Kidney (tissue), 14 donors: Measurements from ENCODE around the gene JCAD. TPM values are rescaled to one million over a fixed set of nuclear protein-coding genes. Genes with fewer than 3 reads are reported as not detected.
"Not testable (repeated sequence)": the region's sequence is repeated elsewhere in the genome, so short reads cannot be mapped to it uniquely, and the experiment has no call there.

Source experiments
- DNase-seq, 5 donors: peaks; one replicate each; pipeline ENCODE4 v3.0.0-alpha.2; 2013 to 2020
- FAIRE-seq: peaks from 2 replicates; lab custom pipeline; 2012; peaks lifted over from hg19 to GRCh38; lab: Jason Lieb, UNC
- H3K27ac ChIP-seq, 2 donors: one replicate each; pipeline ENCODE4 v1.7.0; 2013; ENCODE audit warnings: low read depth in 2 of 2, low read length in 2 of 2, inconsistent platforms in 1 of 2
- H3K27me3 ChIP-seq: one replicate; pipeline ENCODE4 v1.7.1; 2013; ENCODE audit warnings: low read length, inconsistent platforms; ENCODE audit not compliant: control insufficient read depth, insufficient read depth
- H3K36me3 ChIP-seq, 3 donors: one replicate each; pipeline versions ENCODE4 v1.7.0 to v1.7.1; 2013; ENCODE audit warnings: low read length in 3 of 3, control low read depth in 1 of 3, inconsistent platforms in 1 of 3; ENCODE audit not compliant: insufficient read depth in 3 of 3, control insufficient read depth in 2 of 3
- H3K4me1 ChIP-seq, 3 donors: one replicate each; pipeline versions ENCODE4 v1.7.0 to v1.7.1; 2013; ENCODE audit warnings: low read length in 3 of 3, inconsistent platforms in 1 of 3, low read depth in 1 of 3; ENCODE audit not compliant: control insufficient read depth in 2 of 3, insufficient read depth in 2 of 3
- H3K4me3 ChIP-seq, 3 donors: one replicate each; pipeline versions ENCODE4 v1.7.0 to v1.8.1; 2013; ENCODE audit warnings: low read length in 3 of 3, control low read depth in 1 of 3, inconsistent platforms in 1 of 3
- H3K9ac ChIP-seq, 3 donors: one replicate each; pipeline versions ENCODE4 v1.7.0 to v1.7.1; 2013; ENCODE audit warnings: low read length in 3 of 3, control low read depth in 1 of 3, inconsistent platforms in 1 of 3
- H3K9me3 ChIP-seq, 3 donors: one replicate each; pipeline versions ENCODE4 v1.7.0 to v1.7.1; 2013; ENCODE audit warnings: low read length in 3 of 3, control low read depth in 1 of 3, inconsistent platforms in 1 of 3; ENCODE audit not compliant: control insufficient read depth in 2 of 3, insufficient read depth in 1 of 3
- CTCF ChIP-seq: IDR thresholded peaks from 3 replicates; pipeline ENCODE4 v1.5.1; 2012; ENCODE audit warnings: mild to moderate bottlenecking, moderate library complexity, borderline replicate concordance; ENCODE audit not compliant: insufficient read depth; ENCODE audit errors: extremely low read depth
- intact Hi-C: fragments of 100-400 bp; cut with DNase I; formaldehyde crosslinking; loops from one replicate; pipeline ENCODE4 v1.11.1; 2022
- polyA plus RNA-seq: library from polyadenylated mRNA; stranded (reverse); fragments of 350-450 nt; fragmentation: Illumina TruSeq; extraction: RNeasy Lipid Tissue Mini Kit (QIAGEN cat#74804); gene quantifications from one replicate; pipeline ENCODE4 v1.2.3, GENCODE V29; 2014; ENCODE audit warnings: low read depth, low replicate concordance; ENCODE audit not compliant: insufficient read depth
- total RNA-seq: library from RNA; stranded (reverse); fragmentation: NEBNext Ultra II Directional; extraction: Animal tissue kit (Norgen Biotek cat#: 25700); gene quantifications from one replicate; pipeline ENCODE4 v1.2.1, GENCODE V29; 2021
- donor health status: control.
- donor health status: control.
- donor health status: control.
- donor health status: control.
- donor health status: control.
- donor health status: DM: yes; HTN: yes; CAD: no.
- donor health status: Normal renal cell carcinoma (clear cell type).

The JCAD gene
- total and polyA plus RNA-seq, 2 donors from 2014 or later, result 15.7 to 27.1 TPM

DNA sequence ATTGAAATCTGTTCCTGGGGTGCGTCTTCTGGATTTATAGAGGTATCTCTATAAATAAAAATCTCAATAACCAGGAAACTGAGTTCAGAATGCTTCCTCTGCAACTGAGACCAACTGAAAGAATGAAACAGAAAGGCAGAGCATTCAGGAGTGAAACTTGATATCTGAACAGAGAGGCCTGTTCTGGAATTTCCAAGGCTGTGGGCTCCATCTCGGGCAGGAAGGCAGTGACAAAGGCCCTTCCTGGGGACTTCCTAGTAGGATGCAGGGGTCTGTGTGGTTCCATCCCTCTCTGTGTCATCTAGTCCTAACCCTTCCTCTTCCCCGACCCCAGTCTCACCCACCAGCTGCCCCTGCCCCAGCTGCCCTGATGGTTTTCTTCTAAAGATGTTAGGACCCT lies 52.0 kb downstream of the JCAD start:
- no peaks in the 10 kb centered on the region for H3K9me3 ChIP-seq
- DNase-seq (no peak), FAIRE-seq (no peak)
- TF ChIP-seq CTCF, result no peak
- intact Hi-C loops, result no loop called here
- no peak overlapping the region for H3K27ac ChIP-seq
- H3K9ac ChIP-seq, result no peak overlapping the region
- H3K27me3 ChIP-seq, result no peaks in the 10 kb centered on the region
- H3K4me3 ChIP-seq, result no peak overlapping the region
- H3K4me1 ChIP-seq, result peaks cover 0 to under 1% (median 0%) of the 10 kb centered on the region in 3 donors
- H3K36me3 ChIP-seq, result no peaks in the 10 kb centered on the region

GRCh38 chr10:30006410-30006809 lies 53.0 kb downstream of the JCAD start:
- intact Hi-C loops, result no loop called here
- Histone ChIP-seq H3K36me3 (no peaks in the 10 kb centered on the region), H3K9ac (no peak overlapping the region), H3K27me3 (no peaks in the 10 kb centered on the region), H3K4me3 (no peak overlapping the region), H3K4me1 (peaks cover 0 to 11% (median 9%) of the 10 kb centered on the region in 3 donors), H3K9me3 (no peaks in the 10 kb centered on the region), H3K27ac (no peak overlapping the region)
- FAIRE-seq (no peak), DNase-seq (no peak)
- no peak for TF ChIP-seq CTCF

DNA sequence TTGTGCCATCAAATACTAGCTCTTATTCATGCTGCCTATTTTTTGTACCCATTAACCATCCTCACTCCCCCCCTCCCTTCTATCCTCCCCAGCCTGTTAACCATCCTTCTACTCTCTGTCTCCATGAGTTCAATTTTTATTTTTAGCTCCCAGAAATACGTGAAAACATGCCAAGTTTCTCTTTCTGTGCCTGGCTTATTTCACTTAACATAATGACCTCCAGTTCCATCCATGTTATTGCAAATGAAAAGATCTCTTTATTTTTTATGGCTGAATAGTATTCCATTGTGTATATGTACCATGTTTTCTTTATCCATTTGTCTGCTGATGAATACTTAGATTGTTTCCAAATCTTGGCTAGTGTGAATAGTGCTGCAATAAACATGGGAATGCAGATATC lies 54.3 kb downstream of the JCAD start:
- H3K9me3 ChIP-seq, intact Hi-C loops, H3K4me3 ChIP-seq, H3K27me3 ChIP-seq, H3K9ac ChIP-seq, H3K36me3 ChIP-seq, DNase-seq, H3K27ac ChIP-seq, FAIRE-seq: not testable (repeated sequence)
- peaks cover 0 to 12% (median 10%) of the 10 kb centered on the region in 3 donors for H3K4me1 ChIP-seq

DNA sequence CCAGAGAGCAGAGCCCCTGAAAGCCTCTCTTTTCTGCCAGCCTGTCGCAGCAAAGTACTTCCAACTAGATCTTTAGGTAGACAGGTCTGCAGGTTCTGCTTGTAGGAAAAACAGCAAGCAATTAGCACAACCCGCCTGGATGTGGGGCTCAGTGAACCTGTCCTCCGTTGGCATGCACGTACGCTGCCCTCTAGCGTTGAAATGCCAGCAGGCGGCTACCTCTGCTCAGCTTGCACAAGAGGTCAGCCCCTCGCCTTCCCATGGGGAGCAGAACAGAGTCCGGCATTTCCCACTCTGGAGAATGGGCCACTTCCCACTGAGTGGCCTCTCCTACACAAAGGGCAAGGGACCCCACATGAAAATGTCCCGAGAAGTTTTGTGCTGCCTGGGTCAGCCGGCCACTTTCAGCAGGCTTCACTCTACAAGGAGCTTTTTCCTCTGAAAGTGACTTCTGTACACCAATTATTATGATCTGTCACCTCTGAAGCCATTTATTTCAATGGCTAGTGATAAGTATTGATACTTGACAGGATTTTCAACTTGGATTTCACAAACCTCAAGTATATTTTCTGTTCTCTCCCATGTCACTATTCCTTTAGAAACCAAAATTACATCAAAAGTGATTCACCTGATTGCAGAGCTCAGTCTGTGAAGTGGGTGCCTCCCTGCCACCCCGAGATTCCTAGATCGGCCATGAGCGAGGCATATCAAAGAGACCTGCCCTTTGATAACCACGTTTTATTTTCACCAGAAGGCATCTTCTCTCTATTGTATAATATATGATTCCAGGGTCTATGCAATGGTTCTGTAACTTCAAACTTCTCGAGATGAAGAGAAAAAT lies 56.7 kb downstream of the JCAD start:
- H3K27ac ChIP-seq, result no peak overlapping the region
- intact Hi-C loops, result no loop called here
- H3K27me3 ChIP-seq, result no peaks in the 10 kb centered on the region
- peak; percentile 81 for TF ChIP-seq CTCF
- no peak overlapping the region for H3K4me3 ChIP-seq
- H3K4me1 ChIP-seq, result peaks cover 0 to 12% (median 12%) of the 10 kb centered on the region in 3 donors
- FAIRE-seq (no peak), DNase-seq (peak; percentile 82 to 89 (median 85))
- H3K9me3 ChIP-seq, result no peaks in the 10 kb centered on the region
- H3K9ac ChIP-seq, result no peak overlapping the region
- no peaks in the 10 kb centered on the region for H3K36me3 ChIP-seq
